NCI-H2081 treated with DMSO at 0.1 percent for 48 hours (cell line): ENCODE data around the gene KCNT1.

Experiments
- DNase-seq: peaks from one replicate; lab custom pipeline; 2025; lab: John Stamatoyannopoulos, UW

Gene KCNT1

DNA sequence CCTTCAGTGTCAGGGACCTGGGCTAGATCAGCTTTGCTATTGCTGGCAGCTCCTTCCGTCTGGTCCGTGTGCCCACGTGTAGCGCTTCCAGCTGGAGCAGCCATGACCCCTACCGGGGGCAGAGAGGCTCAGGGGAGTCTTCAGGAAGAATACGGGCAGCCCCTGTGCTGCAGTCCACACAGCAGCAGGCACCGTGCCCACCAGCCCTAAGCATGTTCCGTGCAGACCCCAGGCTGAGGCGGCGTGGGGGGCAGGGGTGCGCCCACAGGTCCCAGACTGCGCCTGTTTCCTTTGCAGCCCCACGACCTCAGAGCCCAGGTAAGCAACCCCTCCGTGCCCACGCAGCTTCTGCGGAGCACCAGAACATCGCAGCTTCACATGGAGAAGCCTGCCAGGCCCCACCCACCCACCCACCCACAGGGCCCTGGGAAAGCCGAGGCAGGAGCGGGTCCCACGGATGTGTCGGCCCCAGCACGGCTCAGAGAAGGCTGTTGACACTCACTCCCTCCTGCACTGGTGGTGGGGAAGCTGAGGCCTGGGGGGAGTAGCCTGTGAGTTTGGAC is 83.1 kb downstream of the KCNT1 start:
- no peak for DNase-seq

DNA sequence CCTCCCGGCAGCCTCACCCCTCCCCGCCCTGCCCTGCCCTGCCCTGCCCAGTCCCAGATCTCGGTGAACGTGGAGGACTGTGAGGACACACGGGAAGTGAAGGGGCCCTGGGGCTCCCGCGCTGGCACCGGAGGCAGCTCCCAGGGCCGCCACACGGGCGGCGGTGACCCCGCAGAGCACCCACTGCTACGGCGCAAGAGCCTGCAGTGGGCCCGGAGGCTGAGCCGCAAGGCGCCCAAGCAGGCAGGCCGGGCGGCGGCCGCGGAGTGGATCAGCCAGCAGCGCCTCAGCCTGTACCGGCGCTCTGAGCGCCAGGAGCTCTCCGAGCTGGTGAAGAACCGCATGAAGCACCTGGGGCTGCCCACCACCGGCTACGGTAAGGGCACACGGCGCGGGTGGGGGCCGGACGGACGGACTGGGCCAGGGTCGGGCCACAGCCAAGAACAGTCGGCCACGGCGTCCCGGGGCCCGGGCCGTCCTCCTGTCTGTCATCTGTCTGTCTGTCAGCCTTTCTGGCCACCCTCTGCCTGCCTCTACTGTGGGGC is 84.2 kb downstream of the KCNT1 start:
- no peak for DNase-seq

DNA sequence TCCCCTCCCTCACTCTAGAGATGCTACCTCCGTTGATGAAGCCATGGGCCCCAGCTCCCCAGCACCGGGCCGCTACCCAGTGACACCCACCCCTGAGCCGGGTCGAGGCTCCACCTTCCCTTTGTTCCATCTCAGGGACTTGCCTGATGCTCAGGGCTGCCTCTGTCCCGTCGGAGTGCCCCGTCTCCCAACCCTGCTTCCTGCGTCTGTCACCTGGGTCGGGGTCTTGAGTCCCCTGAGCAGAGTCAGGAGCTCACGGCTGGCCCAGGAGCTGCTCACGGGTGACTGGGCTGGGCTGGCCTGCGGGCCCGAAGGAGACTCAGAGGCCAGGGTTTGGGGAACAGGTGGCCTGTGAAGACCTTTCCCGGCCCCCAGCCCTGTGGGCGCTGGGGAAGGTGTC is 85.3 kb downstream of the KCNT1 start:
- DNase-seq: no peak

DNA sequence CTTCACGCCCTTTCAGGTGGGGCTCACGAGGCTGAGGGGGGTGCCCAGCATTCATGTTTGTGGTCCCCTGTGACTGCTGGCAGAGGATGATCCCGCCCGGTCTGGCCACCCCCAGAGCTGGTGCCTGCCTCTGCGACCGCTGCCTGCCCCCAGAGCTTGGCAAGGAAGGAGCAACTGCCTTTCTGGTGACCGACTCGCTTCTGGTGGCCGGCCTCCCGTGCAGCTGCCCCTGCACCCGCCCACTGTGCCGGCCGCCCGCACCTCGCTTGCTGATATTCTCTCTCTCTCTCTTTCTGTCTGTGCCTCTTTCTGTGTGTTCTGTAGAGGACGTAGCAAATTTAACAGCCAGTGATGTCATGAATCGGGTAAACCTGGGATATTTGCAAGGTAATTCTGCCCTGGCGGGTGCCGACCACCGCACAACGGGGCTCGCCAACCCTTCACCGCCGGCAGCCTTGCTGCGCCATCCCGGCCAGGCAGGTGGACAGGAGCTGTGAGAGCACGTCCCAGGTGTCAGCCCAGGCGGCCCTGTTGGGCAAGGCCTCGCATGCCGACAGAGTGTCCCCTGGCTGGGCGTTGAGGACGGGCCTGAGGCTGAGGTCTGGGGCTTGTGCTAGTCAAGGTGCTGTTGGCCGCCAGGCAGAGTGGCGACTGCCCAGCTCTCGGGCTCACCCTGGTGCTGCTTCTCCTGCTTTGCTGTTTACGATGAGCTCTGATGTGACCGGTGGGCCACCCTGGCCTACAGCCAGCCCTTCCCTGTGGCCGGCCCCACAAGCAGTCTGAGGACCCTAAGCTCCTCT is 86.0 kb downstream of the KCNT1 start:
- DNase-seq: no peak

DNA sequence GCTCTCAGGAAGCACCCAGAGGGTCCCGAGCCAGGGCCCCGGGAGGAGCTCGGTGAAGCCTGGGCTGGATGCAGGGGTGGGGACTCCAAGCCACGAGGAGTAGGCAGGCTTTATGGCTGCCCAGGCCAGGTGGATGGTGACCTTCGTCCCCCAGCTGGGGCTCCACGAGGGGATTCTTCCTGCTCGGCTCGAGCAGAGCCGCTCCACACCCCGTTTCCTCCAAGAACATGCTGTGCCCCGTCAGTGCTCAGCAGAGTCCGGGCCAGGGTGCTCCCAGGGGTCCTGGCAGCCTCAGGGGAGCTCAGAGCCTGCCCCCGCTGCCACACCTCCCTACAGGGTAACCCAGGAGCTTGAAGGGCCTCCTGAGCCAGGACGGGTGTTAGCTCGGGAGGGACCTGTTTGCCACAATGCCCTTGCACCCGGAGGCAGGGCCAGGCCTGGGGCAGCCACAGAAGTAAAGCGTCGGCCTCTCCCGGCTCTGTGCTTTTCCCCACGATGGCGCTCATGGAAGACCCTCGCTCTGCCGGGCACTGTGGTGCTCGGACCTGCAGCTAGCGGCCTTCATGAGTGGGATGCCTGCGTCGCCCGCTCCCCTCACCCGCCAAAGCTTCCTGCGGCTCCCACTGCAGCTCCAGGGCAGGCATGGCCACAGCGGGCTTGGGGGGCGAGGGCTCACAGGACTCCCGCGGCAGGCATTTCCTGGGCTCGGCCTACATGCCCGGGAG is 86.8 kb downstream of the KCNT1 start:
- DNase-seq: no peak

DNA sequence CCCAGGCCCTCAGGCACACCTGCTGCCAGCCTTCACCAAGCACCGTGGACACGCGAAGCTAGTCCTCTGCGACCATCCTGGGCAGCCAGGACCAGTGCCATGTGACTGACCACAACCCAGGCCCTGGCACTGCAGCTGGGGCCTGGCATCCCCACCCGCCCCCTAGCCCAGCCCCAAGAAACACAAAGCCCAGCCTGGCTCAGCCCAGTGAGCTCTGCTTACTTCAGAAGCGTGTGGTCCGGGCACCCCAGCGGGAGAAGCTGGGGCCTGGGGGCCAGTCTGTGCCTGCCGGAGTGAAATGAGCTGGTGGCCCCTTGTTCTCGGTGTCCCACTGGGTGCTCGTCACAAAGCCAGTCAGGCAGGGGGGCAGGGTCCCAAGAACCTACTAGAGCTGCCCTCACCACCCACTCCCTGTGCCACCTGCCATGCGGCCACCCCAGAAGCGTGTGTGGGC is 87.9 kb downstream of the KCNT1 start:
- no peak for DNase-seq

DNA sequence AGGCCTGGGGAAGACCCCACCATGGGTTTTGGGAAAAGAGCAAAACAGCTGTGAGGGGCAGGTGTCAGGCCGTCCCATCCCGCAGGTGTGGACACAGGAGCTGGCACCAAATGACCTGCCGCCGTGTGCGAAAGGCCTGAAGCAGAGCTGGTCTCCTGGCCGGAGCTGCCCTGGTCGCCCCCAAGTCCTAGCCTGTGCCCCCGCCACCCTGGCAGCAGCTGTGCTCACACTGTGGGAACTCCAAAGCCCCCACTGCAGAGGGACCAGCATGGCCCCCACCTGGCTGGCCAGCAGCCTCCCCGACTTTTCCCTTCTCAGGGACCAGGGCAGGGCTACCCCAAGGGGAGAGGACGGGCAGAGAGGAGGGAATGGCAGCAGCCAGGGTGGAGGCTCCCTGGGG is 88.4 kb downstream of the KCNT1 start:
- DNase-seq: no peak

DNA sequence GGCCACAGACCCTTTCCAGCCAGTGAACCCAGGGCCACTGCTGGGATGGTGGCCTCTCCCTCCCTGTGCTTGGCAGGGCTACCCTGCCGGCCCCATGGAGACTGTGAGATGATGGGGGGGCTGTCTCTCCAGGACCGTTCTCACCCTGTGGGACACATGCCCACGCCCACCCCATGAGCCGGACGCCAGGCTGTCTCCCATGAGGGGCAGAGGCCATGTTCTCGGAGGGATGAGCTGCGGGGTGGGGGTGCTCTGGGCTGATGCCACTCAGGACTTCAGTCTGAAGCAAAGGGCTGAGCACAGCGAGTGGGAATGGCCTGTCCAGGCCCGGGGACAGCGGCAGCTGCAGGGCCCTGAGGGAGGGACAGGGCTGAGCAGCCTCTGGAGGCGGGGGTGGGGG is 88.9 kb downstream of the KCNT1 start:
- DNase-seq: no peak

DNA sequence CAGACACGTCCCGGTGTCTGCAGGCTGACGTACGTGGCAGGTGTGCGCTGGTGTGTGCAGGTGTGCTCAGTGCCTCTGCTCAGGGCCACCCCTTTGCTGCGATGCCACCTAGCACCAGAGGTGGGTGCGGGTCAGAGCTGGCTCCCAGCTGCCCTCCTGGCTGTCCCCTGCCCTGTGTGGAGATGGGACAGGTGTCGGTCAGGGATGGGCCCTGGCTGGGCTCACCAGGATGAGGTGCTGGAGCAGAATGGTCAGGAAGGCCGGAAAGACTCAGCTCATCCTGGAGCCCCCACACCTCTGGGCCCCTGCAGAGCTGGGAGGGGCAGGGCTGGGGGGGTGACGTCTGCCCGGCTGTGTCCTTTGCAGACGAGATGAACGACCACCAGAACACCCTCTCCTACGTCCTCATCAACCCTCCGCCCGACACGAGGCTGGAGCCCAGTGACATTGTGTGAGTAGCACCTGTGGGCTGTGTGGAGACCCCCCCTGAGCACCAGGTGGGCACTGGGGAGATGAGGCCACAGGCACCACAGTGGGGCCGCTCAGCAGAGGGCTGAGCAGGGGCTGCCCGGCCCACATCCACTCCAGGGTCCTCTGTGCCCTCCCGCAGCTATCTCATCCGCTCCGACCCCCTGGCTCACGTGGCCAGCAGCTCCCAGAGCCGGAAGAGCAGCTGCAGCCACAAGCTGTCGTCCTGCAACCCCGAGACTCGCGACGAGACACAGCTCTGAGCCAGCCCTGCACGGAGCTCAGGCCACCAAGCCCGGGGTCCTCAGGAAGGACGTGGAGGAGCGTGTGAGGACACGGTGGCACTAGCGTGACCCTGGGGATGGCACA is 89.7 kb downstream of the KCNT1 start:
- no peak for DNase-seq

DNA sequence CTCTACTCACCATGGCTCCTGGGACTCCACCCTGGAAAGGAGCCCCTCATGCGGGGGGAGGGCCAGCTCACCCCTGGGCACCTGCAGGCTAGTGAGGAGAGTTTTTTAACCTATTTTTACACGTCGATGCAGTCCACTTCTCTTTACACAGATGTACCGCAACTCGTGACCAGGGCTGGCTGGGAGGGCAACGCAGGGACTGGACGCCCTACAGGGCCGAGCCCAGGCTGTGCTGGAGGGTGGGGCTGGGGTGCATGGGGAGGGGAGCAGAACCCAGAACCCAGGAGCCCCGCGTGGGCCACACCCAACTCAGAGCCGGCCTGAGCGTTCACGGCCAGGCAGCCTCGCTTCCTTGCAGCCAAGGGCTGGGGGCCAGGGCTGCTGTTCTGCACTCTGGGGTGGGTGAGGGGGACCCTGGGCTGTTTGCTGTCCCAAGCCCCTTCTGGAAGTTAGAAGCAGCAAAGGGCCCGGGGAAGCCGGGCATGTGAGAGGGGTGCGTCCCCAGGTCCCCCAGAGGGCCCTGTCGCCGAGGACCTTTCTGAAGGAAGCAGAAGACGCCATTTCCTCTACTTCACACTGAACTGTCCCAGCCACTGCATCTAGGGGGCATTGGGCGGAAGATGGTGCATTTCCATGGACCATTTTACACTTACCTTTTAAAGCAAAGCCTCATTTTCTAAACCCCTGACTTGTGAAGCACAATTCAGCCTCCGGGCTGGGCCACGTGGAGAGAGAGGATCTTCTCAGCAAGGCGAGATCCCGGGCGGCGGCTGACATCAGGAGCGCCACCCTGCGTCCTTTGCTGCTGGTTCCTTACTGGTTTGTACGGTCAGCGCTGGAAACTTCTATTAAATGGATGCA is 90.5 kb downstream of the KCNT1 start:
- DNase-seq: no peak

DNA sequence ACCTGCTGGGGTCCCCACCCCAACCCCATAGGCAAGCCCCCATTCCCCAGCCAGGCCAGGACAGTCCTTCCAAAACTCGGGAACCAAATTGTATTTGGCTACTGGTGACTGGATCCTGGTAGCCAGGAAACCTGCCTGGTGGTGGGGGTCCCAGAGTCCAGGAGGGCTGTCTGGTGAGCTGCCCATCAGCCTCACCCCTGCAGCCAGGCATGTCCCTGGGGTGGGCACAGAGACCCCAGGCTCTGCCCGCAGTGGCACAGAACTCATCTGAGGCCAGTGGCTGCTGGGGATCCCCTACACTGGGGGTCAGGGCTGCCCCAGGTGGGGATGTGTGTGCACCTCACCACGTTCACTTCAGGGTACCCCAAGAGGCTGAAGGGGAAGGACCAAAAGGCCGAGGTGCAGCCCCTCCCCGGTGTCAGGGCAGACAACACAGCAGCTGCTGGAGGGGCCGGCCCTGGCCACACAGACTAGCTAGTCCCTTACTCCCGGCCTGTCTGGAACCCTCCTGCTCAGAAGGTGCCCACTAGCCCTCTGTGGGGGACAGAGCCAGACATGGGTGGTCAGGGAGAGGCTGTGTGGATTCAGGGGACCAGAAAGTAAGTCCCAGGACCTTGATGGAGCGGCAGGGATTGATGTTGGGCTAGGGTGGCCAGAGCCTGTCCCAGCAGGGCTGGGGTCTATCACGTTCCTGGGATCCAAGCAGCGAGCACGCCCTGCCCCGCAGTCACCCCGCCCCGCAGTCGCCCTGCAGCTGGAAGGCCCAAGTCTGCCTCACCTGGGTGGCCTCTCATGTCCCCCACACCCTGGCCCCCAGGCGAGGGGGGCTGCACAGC is 91.5 kb downstream of the KCNT1 start:
- no peak for DNase-seq

DNA sequence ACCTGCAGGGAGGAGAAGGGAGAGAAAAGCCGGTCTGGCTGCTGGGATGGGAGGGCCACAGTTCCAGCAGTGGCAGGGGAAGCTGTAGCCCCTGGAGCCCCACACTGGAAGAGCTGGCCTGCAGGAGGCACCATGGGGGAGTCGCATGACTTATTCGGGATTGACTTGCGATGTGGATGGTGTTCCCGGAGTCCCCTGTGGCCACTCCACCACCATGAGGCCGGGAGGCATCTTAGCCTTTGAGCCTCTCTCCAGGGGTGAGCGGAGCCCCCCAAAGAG is 92.0 kb downstream of the KCNT1 start:
- DNase-seq: no peak

DNA sequence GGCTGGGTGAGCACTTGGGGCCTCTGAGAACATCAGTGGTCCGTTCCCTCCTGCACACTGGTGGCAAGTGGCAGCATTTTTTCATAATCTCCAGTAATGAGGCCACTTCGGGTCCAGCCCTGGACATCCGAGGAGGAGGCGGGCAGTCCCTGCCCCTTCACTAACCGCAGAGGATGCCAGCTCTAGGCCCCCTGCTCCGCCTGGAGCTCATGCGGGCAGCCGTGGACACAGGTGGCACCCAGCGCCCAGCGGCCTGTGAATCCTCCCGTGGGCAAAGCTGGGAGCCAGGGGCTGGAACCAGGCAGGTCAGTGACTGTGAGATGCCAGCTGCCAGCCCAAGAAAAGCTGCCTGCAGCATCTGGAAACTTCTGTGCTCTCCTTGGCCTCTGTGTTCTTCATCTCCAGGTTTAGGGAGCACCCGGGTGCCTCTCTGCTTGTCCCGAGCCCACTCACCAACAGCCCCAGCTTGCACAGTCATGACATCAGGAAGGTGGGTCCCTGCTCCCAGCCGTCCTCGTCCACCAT is 92.4 kb downstream of the KCNT1 start:
- no peak for DNase-seq

DNA sequence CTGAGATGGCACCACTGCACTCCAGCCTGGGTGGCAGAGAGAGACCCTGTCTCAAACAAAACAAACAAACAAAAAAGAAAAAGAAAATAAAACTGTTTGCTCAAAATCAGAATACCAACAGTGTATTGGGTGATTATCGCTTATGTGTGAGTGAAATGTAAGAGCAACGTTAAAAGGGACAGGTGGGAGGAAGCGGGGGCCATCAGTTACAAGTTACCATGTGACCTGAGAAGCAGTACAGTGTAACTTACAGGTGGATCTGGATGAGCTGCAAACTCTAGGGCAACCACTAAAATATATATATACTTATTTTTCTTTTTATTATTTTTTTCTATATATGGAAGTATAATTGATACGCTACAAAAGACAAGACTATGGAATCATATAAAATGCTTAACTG is 93.4 kb downstream of the KCNT1 start:
- no peak for DNase-seq

DNA sequence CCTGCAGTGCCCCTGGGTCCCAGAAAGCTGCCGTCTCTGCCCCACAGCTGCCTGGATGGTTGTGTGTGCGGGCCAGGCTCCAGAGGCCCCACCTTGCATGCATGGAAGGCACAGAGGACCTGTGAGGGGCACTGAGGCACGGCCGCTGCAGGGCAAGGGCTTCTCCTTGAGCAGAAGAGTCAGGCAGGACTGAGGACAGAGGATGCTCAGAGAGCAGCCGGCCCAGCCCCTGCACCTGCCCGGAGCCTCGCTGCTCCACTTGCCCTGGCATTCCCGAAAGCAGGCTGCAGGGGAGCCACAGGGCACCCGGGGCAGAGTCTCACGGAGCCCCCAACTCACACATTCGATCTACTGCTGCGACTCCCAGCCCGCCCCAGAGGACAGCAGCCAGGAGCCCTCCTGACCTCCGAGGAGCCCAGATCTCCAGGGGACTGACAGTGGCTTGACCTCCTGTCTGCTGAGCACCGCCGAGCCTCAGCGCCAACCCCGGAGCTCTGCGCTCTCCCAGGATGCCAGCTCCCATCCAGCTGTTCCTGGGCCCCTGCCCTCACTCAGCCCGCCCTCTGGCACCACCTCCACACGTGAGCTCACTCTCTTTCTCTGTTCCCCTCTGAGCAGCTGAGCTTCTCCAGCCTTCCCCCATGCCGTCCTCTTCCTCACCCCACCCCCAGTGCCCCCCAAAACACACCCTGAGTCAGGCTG is 95.0 kb downstream of the KCNT1 start:
- DNase-seq: no peak

DNA sequence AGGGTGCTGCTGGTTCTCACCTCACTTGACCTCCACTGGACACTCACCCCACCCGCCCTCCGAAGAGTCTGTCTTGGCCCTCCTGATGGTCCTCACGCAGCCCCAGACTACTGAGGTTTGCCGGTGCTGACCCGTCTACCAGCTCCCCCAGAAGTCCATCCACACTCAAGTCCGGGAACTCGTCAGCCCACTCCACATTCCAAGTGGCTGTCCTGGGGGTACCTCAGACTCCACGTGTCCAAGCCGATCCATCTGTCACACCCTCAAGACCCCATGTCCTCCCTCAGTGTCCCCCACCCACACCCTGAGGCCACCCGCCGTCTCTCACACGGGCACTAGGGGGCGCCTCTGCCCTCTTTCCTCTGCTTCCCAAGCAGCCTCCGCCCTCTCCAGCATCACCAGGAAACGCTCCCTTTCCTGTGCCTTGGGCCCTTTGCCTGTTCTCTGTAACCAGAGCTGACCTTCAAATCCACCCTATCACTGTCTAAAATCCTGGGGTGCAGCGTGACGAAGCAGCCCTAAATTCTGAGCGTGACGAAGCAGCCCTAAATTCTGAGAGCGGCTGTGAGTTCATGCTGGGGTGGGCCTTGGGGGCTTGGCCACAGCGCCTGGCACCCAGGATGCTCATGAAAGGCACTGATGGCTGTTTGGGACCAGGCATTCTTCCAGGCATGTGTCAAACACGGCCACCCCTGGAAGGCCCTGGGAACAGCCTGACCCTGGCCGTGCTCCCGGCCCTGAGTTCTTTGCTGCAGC is 95.7 kb downstream of the KCNT1 start:
- no peak for DNase-seq

DNA sequence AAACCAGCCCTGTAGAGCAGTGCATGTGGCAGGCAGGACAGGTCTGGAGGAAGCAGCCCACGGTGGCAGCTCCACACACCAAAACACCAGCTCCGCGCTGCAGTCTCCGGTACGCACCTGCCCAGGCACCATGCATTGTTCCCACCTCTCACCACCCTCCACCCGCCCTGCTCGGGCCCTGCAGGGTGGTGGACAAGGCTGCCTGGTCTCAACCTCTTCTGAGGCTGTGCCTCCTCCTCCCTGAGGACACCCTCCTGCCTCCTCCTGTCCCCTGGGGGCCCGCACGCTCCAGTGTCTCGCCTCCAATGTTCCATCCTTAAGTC is 96.2 kb downstream of the KCNT1 start:
- DNase-seq: no peak

DNA sequence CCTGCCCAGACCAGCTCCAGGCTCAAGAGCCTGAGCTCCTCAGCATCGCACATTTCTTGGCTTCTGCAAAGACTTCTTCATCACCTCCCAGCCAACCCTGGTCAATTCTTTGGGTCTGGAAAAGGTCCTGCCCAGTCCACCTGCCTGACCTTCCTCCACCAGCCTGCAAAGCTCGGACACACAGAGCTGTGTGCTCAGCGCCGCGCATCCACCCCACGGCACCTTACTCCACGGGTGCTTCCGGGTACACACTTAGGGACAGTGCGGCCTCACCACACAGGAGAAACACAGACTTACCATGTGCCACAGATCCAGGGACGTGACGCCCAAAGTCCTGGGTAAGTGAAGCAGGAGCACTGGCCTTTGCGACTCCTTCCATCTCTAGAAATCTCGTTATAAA is 97.3 kb downstream of the KCNT1 start:
- DNase-seq: no peak

DNA sequence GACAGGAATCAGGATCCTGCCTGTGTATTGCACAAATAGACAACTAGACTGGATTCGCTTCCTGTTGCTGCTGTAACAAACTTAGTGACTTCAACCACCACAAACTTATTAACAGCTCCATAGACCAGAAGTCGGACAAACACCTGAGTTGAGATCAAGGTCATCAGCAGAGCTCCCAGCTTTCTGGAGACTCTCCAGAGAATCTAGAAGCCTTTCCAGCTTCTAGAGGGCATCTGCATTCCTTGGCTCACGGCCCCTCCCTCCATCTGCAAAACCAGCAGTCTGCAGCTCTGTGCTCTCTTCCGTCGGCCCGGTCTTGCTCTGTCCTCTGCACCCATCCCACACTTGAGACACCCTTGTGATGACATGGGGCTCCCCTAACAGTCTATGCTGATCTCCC is 99.1 kb downstream of the KCNT1 start:
- DNase-seq: no peak
